Posterior cingulate gyrus (tissue), 11 donors: ENCODE results near the gene TNN.
"Not testable (repeated sequence)": the region's sequence is repeated elsewhere in the genome, so short reads cannot be mapped to it uniquely, and the experiment has no call there.

ENCODE experiments used
- DNase-seq, 10 donors: peaks; one replicate each; pipeline versions ENCODE4 v3.0.0 to v3.0.0-alpha.2; 2020 to 2021; ENCODE audit warnings: mixed read lengths in 3 of 10
- intact Hi-C: fragments of 100-400 bp; cut with DNase I; formaldehyde crosslinking; loops from one replicate; pipeline ENCODE4 v1.15.1; 2023

Gene TNN

GRCh38 chr1:175071276-175071943, 3.8 kb downstream of the TNN start:
- intact Hi-C loops: no loop called here
- no peak for DNase-seq

- intact Hi-C loops: no loop called here
- DNase-seq: peak in 6 of 10 donors; percentile 18 to 89 (median 52)
These were observed 4.7 kb downstream of the TNN start for GRCh38 chr1:175072099-175072951.

GRCh38 chr1:175073061-175073460, 5.4 kb downstream of the TNN start:
- DNase-seq: no peak
- intact Hi-C loops: no loop called here

GRCh38 chr1:175073633-175074032, 6.0 kb downstream of the TNN start:
- DNase-seq: no peak
- intact Hi-C loops: no loop called here

- intact Hi-C loops: no loop called here
- no peak for DNase-seq
These were observed 8.2 kb downstream of the TNN start for GRCh38 chr1:175075572-175076568.

- intact Hi-C loops: no loop called here
- no peak for DNase-seq
These were observed 9.9 kb downstream of the TNN start for GRCh38 chr1:175077356-175078030.

GRCh38 chr1:175078629-175079028, 11.0 kb downstream of the TNN start:
- intact Hi-C loops: no loop called here
- DNase-seq: no peak

- intact Hi-C loops: no loop called here
- DNase-seq: peak in 1 of 10 donors; percentile 75
These were observed 11.7 kb downstream of the TNN start for GRCh38 chr1:175079338-175079737.

- DNase-seq: no peak
- intact Hi-C loops: no loop called here
These were observed 12.4 kb downstream of the TNN start for GRCh38 chr1:175080030-175080429.

- DNase-seq: peak in 1 of 10 donors; percentile 39
These were observed 14.3 kb downstream of the TNN start for GRCh38 chr1:175081983-175082382.

GRCh38 chr1:175088525-175088951, 20.9 kb downstream of the TNN start:
- intact Hi-C loops: no loop called here
- no peak for DNase-seq

More at GRCh38 chr1:175081983-175082382, 14.3 kb downstream of the TNN start:
- intact Hi-C loops: no loop called here

GRCh38 chr1:175089136-175089718, 21.6 kb downstream of the TNN start:
- no peak for DNase-seq
- intact Hi-C loops: no loop called here

- DNase-seq: no peak
These were observed 23.1 kb downstream of the TNN start for GRCh38 chr1:175090780-175091179.

GRCh38 chr1:175094626-175095025, 27.0 kb downstream of the TNN start:
- DNase-seq: no peak

More at GRCh38 chr1:175090780-175091179, 23.1 kb downstream of the TNN start:
- intact Hi-C loops: no loop called here

GRCh38 chr1:175095069-175095468, 27.4 kb downstream of the TNN start:
- intact Hi-C loops: no loop called here
- DNase-seq: no peak

More at GRCh38 chr1:175094626-175095025, 27.0 kb downstream of the TNN start:
- intact Hi-C loops: no loop called here

GRCh38 chr1:175095978-175096607, 28.5 kb downstream of the TNN start:
- intact Hi-C loops: no loop called here
- no peak for DNase-seq

GRCh38 chr1:175097361-175097760, 29.7 kb downstream of the TNN start:
- no peak for DNase-seq
- intact Hi-C loops: no loop called here

GRCh38 chr1:175099916-175100315, 32.3 kb downstream of the TNN start:
- DNase-seq: no peak
- intact Hi-C loops: no loop called here

- peak in 1 of 10 donors; percentile 49 for DNase-seq
- intact Hi-C loops: not testable (repeated sequence)
These were observed 34.5 kb downstream of the TNN start for GRCh38 chr1:175102166-175102565.
